H9 (cell line): Measurements from ENCODE around the gene TMUB2. TPM values are rescaled to one million over a fixed set of nuclear protein-coding genes. Genes with fewer than 3 reads are reported as not detected.
A peak's percentile ranks its signal among the peaks of the same experiment; 100 is the strongest.

ENCODE experiments used
- DNase-seq: peaks from one replicate; pipeline ENCODE4 v3.0.0-alpha.2; 2017
- H2AFZ ChIP-seq: one replicate; pipeline ENCODE4 v1.6.1; 2013; ENCODE audit warnings: mild to moderate bottlenecking, low read length, control low read depth, moderate library complexity
- H2AK5ac ChIP-seq: 2 replicates; pipeline ENCODE4 v1.6.1; 2013; ENCODE audit warnings: low read length, control low read depth, mixed read lengths; ENCODE audit not compliant: insufficient read length
- H2BK120ac ChIP-seq: one replicate; pipeline ENCODE4 v1.6.1; 2013; ENCODE audit warnings: low read depth, mild to moderate bottlenecking, low read length, control low read depth, inconsistent platforms; ENCODE audit not compliant: poor library complexity, severe bottlenecking
- H2BK12ac ChIP-seq: 2 replicates; pipeline ENCODE4 v1.6.1; 2013; ENCODE audit warnings: low read length, control low read depth, mixed read lengths, low read depth; ENCODE audit not compliant: insufficient read length
- H2BK15ac ChIP-seq: 2 replicates; pipeline ENCODE4 v1.6.1; 2013; ENCODE audit warnings: low read depth, low read length, control low read depth
- H2BK20ac ChIP-seq: one replicate; pipeline ENCODE4 v1.6.1; 2013; ENCODE audit warnings: low read depth, mild to moderate bottlenecking, low read length, control low read depth, inconsistent platforms; ENCODE audit not compliant: poor library complexity, severe bottlenecking
- H2BK5ac ChIP-seq: 2 replicates; pipeline ENCODE4 v1.6.1; 2013; ENCODE audit warnings: low read length, control low read depth, mixed read lengths; ENCODE audit not compliant: insufficient read length
- H3K14ac ChIP-seq: 2 replicates; pipeline ENCODE4 v1.6.1; 2013; ENCODE audit warnings: low read length, control low read depth; ENCODE audit not compliant: insufficient read depth
- H3K18ac ChIP-seq: 2 replicates; pipeline ENCODE4 v1.6.1; 2013; ENCODE audit warnings: low read depth, mild to moderate bottlenecking, mixed read lengths, low read length, control low read depth; ENCODE audit not compliant: insufficient read length
- H3K23ac ChIP-seq: 2 replicates; pipeline ENCODE4 v1.6.1; 2013; ENCODE audit warnings: low read length, control low read depth, mixed read lengths, low read depth; ENCODE audit not compliant: insufficient read length
- H3K23me2 ChIP-seq: 2 replicates; pipeline ENCODE4 v1.6.1; 2013; ENCODE audit warnings: low read depth, mild to moderate bottlenecking, mixed read lengths, low read length, control low read depth; ENCODE audit not compliant: insufficient read length, poor library complexity, severe bottlenecking
- H3K27ac ChIP-seq: 2 replicates; pipeline ENCODE4 v1.5.1; 2013; ENCODE audit warnings: low read length, control low read depth, mixed read lengths, low read depth; ENCODE audit not compliant: insufficient read length
- H3K27me3 ChIP-seq: 2 replicates; pipeline ENCODE4 v1.6.1; 2013; ENCODE audit warnings: low read length, control low read depth, inconsistent platforms; ENCODE audit not compliant: insufficient read depth
- H3K4ac ChIP-seq: 2 replicates; pipeline ENCODE4 v1.6.1; 2013; ENCODE audit warnings: low read depth, mild to moderate bottlenecking, control low read depth, inconsistent platforms, low read length, moderate library complexity
- H3K4me1 ChIP-seq: 2 replicates; pipeline ENCODE4 v1.6.1; 2013; ENCODE audit warnings: low read length, control low read depth, inconsistent platforms; ENCODE audit not compliant: insufficient read depth
- H3K4me2 ChIP-seq: 2 replicates; pipeline ENCODE4 v1.6.1; 2013; ENCODE audit warnings: low read length, control low read depth, mixed read lengths; ENCODE audit not compliant: insufficient read length, insufficient read depth
- H3K56ac ChIP-seq: 2 replicates; pipeline ENCODE4 v1.6.1; 2013; ENCODE audit warnings: low read depth, mild to moderate bottlenecking, mixed read lengths, low read length, control low read depth; ENCODE audit not compliant: insufficient read length
- H3K79me1 ChIP-seq: 2 replicates; pipeline ENCODE4 v1.6.1; 2013; ENCODE audit warnings: low read depth, mild to moderate bottlenecking, moderate library complexity, low read length, control low read depth, inconsistent platforms; ENCODE audit not compliant: insufficient read depth, poor library complexity, severe bottlenecking
- H3K79me2 ChIP-seq: 2 replicates; pipeline ENCODE4 v1.6.1; 2013; ENCODE audit warnings: low read length, control low read depth, inconsistent platforms; ENCODE audit not compliant: insufficient read depth
- H3K9ac ChIP-seq: 2 replicates; pipeline ENCODE4 v1.6.1; 2013; ENCODE audit warnings: low read length, control low read depth, mixed read lengths; ENCODE audit not compliant: insufficient read length; ENCODE audit errors: extremely low read depth
- H3K9me3 ChIP-seq: one replicate; pipeline ENCODE4 v1.6.1; 2013; ENCODE audit warnings: low read depth, low read length, inconsistent platforms; ENCODE audit not compliant: control insufficient read depth
- H3T11ph ChIP-seq: one replicate; pipeline ENCODE4 v1.6.1; 2013; ENCODE audit warnings: mild to moderate bottlenecking, low read length, control low read depth, inconsistent platforms
- H4K20me1 ChIP-seq: one replicate; pipeline ENCODE4 v1.6.1; 2013; ENCODE audit not compliant: control insufficient read depth, insufficient read length, insufficient read depth
- H4K5ac ChIP-seq: 2 replicates; pipeline ENCODE4 v1.6.1; 2013; ENCODE audit warnings: low read depth, mild to moderate bottlenecking, mixed read lengths, low read length, control low read depth; ENCODE audit not compliant: insufficient read length
- H4K8ac ChIP-seq: replicated peaks from 2 replicates; pipeline ENCODE4 v1.6.1; 2013; ENCODE audit warnings: low read length, control low read depth, mixed read lengths, low read depth; ENCODE audit not compliant: insufficient read length
- H4K91ac ChIP-seq: 2 replicates; pipeline ENCODE4 v1.6.1; 2013; ENCODE audit warnings: low read depth, mild to moderate bottlenecking, moderate library complexity, mixed read lengths, low read length, control low read depth; ENCODE audit not compliant: insufficient read length
- H3K27ac Mint-ChIP-seq, 3 experiments: 2 replicates in 2 of 3; 3 replicates in 1 of 3; pipeline ENCODE4 v1.8.0; 2020 to 2021; ENCODE audit warnings: mixed read lengths in 3 of 3, mild to moderate bottlenecking in 1 of 3, moderate library complexity in 1 of 3
- H3K27me3 Mint-ChIP-seq: 2 replicates; pipeline ENCODE4 v1.8.0; 2021; ENCODE audit warnings: low read depth, mild to moderate bottlenecking, moderate library complexity, mixed read lengths
- H3K36me3 Mint-ChIP-seq, 3 experiments: 2 replicates in 2 of 3; 3 replicates in 1 of 3; pipeline ENCODE4 v1.8.0; 2020 to 2021; ENCODE audit warnings: low read depth in 3 of 3, mixed read lengths in 3 of 3; ENCODE audit not compliant: insufficient read depth in 1 of 3
- H3K4me1 Mint-ChIP-seq, 2 experiments: 2 replicates each; pipeline ENCODE4 v1.8.0; 2020; ENCODE audit warnings: mixed read lengths in 2 of 2
- H3K4me3 Mint-ChIP-seq, 2 experiments: 2 replicates in 1 of 2; 3 replicates in 1 of 2; pipeline ENCODE4 v1.8.0; 2020 to 2021; ENCODE audit warnings: mild to moderate bottlenecking in 2 of 2, mixed read lengths in 2 of 2, moderate library complexity in 1 of 2
- H3K9me3 Mint-ChIP-seq, 2 experiments: 2 replicates in 1 of 2; 3 replicates in 1 of 2; pipeline ENCODE4 v1.8.0; 2020; ENCODE audit warnings: mild to moderate bottlenecking in 2 of 2, mixed read lengths in 2 of 2, moderate library complexity in 1 of 2
- CTCF ChIP-seq: fragments of 200-600 bp; sonication (generic); conservative IDR thresholded peaks from 3 replicates; pipeline ENCODE4 v1.8.0; 2021; ENCODE audit warnings: antibody characterized with exemption, mild to moderate bottlenecking
- WGBS: extraction: QIAGEN DNeasy Blood & Tissue Kit; methylation state at CpG from one replicate; pipeline ENCODE4 v1.1.7; 2013; ENCODE audit warnings: missing lambda C conversion rate, low lambda C conversion rate, mixed read lengths; ENCODE audit not compliant: insufficient read length; ENCODE audit errors: extremely low coverage; 5-methylcytosine and 5-hydroxymethylcytosine counted together
- total RNA-seq: library from RNA; stranded (reverse); gene quantifications from 2 replicates; pipeline ENCODE4 v1.2.1, GENCODE V29; 2021

The TMUB2 gene
- total RNA-seq, 1 experiment from 2014 or later: 22.9 TPM

- H3K9me3 Mint-ChIP-seq: peaks cover 0 to under 1% of the 10 kb centered on the region in 2 experiments; a peak in 2 of 5 replicates
- H3K4ac ChIP-seq: no peak overlapping the region
Observed at GRCh38 chr17:44191369-44191768, 4.6 kb downstream of the TMUB2 start.

More at GRCh38 chr17:44191369-44191768, 4.6 kb downstream of the TMUB2 start:
- Mint-ChIP-seq H3K4me3 (peak overlapping the region in 1 of 2 experiments; percentile 56; a peak in 2 of 5 replicates), H3K27ac (peak overlapping the region in 1 of 3 experiments; percentile 88; a peak in 3 of 7 replicates), H3K36me3 (peaks cover 16 to 61% (median 46%) of the 10 kb centered on the region in 3 experiments), H3K27me3 (no peaks in the 10 kb centered on the region; the same call in 1 of the 2 replicates), H3K4me1 (peaks cover 17 to 31% of the 10 kb centered on the region in 2 experiments)
- H3K4me1 ChIP-seq: no peaks in the 10 kb centered on the region
- H3K14ac ChIP-seq: no peak overlapping the region
- H3K79me1 ChIP-seq: no peaks in the 10 kb centered on the region
- H2AFZ ChIP-seq: no peak overlapping the region
- H3K9me3 ChIP-seq: no peaks in the 10 kb centered on the region
- H4K8ac ChIP-seq: no peak overlapping the region
- no peak for DNase-seq
- no peak overlapping the region for H3T11ph ChIP-seq
- H3K23me2 ChIP-seq: no peaks in the 10 kb centered on the region
- H3K27ac ChIP-seq: no peak overlapping the region
- no peak overlapping the region for H4K5ac ChIP-seq
- no peak for TF ChIP-seq CTCF
- no peak overlapping the region for H2BK12ac ChIP-seq
- no peak overlapping the region for H2BK120ac ChIP-seq
- H3K79me2 ChIP-seq: no peaks in the 10 kb centered on the region
- H4K20me1 ChIP-seq: no peaks in the 10 kb centered on the region
- H3K27me3 ChIP-seq: no peaks in the 10 kb centered on the region
- H3K4me2 ChIP-seq: no peak overlapping the region
- no CpG with 5 or more reads among the region's 5 CpGs for WGBS
- H2BK5ac ChIP-seq: no peak overlapping the region
- H4K91ac ChIP-seq: no peak overlapping the region
- no peak overlapping the region for H2BK20ac ChIP-seq
- no peak overlapping the region for H2AK5ac ChIP-seq
- H3K56ac ChIP-seq: no peak overlapping the region
- H3K23ac ChIP-seq: no peak overlapping the region
- no peak overlapping the region for H2BK15ac ChIP-seq
- no peak overlapping the region for H3K9ac ChIP-seq
- no peak overlapping the region for H3K18ac ChIP-seq
